Measurements from ENCODE around the gene ASPSCR1. TPM values are rescaled to one million over a fixed set of nuclear protein-coding genes. Genes with fewer than 3 reads are reported as not detected.

ASPSCR1 gene
- polyA plus RNA-seq, 1 experiment, result 15.4 TPM

DNA sequence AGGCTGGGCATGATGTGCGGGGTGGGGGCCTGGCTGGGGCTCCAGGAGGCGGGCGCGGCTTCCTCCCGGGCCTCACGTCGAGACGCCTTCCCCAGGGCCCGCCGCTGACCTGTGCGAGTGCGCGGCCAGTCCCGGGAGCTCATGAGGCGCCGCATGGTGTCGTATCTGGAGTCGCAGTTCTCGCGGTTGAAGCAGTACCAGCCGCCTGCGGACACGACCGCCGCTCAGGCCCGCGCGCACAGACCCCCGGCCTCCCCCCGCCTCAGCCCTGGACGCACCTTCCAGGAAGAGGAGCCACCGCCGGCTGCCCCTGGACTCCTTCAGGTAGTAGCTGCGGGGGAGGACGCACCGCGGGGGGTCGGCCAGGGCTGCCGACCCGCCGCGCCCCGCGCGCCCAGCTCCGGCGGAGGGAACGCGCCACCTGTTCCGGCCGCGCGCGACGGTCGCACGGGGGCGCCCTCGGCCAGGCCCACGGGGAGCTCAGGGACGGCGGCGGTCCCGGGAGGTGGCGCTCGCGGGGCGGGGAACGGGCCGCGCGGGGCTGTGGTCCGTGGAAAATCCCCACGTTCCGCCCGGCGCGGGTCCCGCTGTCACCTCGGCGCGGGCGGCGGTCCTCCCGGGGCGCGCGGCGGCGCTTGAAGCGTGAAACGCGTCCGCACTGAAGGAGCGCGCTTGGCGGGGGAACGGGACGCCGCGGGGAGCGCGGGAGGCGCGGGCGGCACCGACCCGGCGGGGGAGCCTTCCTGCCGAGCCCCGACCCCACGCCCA is 17.9 kb upstream of the ASPSCR1 start:
- peak overlapping the region; percentile 23; the same call in 1 of the 2 replicates for H3K4me3 ChIP-seq (ENCODE audit: low read depth, low read length)
- TF ChIP-seq, protein P1, sequence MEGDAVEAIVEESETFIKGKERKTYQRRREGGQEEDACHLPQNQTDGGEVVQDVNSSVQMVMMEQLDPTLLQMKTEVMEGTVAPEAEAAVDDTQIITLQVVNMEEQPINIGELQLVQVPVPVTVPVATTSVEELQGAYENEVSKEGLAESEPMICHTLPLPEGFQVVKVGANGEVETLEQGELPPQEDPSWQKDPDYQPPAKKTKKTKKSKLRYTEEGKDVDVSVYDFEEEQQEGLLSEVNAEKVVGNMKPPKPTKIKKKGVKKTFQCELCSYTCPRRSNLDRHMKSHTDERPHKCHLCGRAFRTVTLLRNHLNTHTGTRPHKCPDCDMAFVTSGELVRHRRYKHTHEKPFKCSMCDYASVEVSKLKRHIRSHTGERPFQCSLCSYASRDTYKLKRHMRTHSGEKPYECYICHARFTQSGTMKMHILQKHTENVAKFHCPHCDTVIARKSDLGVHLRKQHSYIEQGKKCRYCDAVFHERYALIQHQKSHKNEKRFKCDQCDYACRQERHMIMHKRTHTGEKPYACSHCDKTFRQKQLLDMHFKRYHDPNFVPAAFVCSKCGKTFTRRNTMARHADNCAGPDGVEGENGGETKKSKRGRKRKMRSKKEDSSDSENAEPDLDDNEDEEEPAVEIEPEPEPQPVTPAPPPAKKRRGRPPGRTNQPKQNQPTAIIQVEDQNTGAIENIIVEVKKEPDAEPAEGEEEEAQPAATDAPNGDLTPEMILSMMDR (IDR thresholded peaks at IDR 0.05; ENCODE audit: insufficient read depth, low read depth, low read length), result peak; percentile 27; the same call in 1 of the 2 replicates
- H3K36me3 ChIP-seq (ENCODE audit: control insufficient read depth, insufficient read depth, low read length), result no peaks in the 10 kb centered on the region
- ChIA-PET CTCF (interaction anchor here (0.5 to 3.0 kb wide), 37 partner anchors 9 to 197 kb away, joined by 3 to 218 read pairs (median 7); partner anchors contain the start of genes CENPX, DCXR, LRRC45 and MAFG), POLR2A (no interaction called here)
- no peak for DNase-seq (ENCODE audit: low read depth)
- peaks cover 22% of the 10 kb centered on the region for H3K27me3 ChIP-seq (ENCODE audit: control insufficient read depth, insufficient read depth, low read length)

DNA sequence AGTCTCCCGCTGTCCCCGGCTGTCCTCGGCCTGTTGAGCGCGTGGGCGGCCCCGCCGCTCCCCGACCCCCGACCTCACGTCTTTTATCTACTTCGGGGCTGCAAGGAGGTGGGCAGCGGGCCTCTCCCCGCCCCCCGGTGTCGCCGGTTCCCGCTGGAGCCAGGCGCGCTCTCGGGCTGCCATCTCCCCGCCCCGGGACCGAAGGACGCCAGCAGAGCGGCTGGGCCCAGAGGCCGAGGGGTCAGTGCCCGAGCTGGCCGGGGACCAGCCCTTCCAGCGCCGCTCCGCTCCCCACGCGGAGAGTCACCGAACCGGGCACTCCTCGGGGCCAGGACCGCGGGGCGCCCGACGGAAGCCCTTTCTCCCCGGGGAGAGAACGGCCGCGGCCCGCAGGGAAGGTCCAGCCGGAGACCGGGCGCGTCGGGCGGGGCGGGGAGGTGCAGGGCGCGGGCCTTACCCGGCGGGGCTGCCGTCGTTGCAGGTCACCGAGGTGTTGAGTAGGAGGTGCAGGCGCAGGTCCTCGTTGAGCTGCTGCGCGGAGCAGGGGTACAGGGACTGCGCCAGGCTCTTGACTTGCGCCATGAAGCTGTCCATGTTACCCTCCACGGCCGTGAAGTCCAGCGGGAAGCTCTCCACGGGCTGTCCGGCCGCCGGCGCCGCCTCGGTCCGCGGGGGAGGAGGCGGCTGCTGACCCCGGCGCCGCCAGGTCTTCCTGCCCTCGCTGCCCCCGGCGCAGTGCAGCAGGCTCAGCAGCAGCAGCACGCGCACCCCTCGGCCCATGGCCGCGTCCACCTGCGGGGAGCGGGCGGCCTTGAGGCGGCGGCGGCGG is 17.1 kb upstream of the ASPSCR1 start:
- TF ChIP-seq, protein P1 (IDR thresholded peaks at IDR 0.05; ENCODE audit: insufficient read depth, low read depth, low read length), result no peak
- ChIA-PET POLR2A (no interaction called here), CTCF (interaction anchor here (0.5 to 3.0 kb wide), 32 partner anchors 8 to 196 kb away, joined by 3 to 218 read pairs (median 8); partner anchors contain the start of genes CENPX, DCXR, FASN and LRRC45)
- no peak for DNase-seq (ENCODE audit: low read depth)
- Histone ChIP-seq H3K36me3 (ENCODE audit: control insufficient read depth, insufficient read depth, low read length) (no peaks in the 10 kb centered on the region), H3K27me3 (ENCODE audit: control insufficient read depth, insufficient read depth, low read length) (peaks cover 22% of the 10 kb centered on the region), H3K4me3 (ENCODE audit: low read depth, low read length) (peak overlapping the region; percentile 23; the same call in 1 of the 2 replicates)

DNA sequence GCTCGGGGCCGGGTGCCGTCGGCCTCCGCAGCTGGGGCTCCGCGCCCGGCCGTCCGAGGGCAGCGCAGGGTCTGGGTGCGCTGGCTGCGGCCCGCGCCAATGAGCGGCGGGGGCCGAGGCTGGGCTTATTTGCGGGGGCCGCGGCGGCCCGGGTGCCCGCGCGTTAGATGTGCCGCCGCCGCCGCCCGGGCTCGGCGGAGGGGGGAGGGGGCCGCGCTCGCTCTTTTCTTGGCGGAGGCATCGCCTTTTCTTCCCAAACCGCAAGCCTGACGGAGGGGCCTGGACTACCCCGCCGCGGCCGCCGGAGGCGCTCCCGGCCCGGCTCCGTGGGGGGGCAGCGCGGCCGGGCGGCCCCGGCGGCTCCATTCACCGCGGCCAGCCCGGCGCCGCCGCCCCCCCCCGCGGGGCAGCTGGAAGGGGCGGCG is 16.3 kb upstream of the ASPSCR1 start, which contains the start of gene NOTUM:
Gene NOTUM, minus strand, starts transcription at position 101 of the 425 bp plus-strand sequence. CDS start 278 bp downstream, outside the sequence.
- Histone ChIP-seq H3K27me3 (ENCODE audit: control insufficient read depth, insufficient read depth, low read length) (peaks cover 22% of the 10 kb centered on the region), H3K36me3 (ENCODE audit: control insufficient read depth, insufficient read depth, low read length) (no peaks in the 10 kb centered on the region), H3K4me3 (ENCODE audit: low read depth, low read length) (no peak within 1 kb of the TSS; the same call in 1 of the 2 replicates)
- no peak for DNase-seq (ENCODE audit: low read depth)
- TF ChIP-seq, protein P1 (IDR thresholded peaks at IDR 0.05; ENCODE audit: insufficient read depth, low read depth, low read length), result peak; percentile 19; the same call in 1 of the 2 replicates
- POLR2A ChIA-PET, result no interaction called here
- CTCF ChIA-PET, result interaction anchor here (0.6 to 3.0 kb wide), 14 partner anchors 7 to 137 kb away, joined by 3 to 218 read pairs (median 14); partner anchors contain the start of genes CENPX, DCXR, FASN and LRRC45

DNA sequence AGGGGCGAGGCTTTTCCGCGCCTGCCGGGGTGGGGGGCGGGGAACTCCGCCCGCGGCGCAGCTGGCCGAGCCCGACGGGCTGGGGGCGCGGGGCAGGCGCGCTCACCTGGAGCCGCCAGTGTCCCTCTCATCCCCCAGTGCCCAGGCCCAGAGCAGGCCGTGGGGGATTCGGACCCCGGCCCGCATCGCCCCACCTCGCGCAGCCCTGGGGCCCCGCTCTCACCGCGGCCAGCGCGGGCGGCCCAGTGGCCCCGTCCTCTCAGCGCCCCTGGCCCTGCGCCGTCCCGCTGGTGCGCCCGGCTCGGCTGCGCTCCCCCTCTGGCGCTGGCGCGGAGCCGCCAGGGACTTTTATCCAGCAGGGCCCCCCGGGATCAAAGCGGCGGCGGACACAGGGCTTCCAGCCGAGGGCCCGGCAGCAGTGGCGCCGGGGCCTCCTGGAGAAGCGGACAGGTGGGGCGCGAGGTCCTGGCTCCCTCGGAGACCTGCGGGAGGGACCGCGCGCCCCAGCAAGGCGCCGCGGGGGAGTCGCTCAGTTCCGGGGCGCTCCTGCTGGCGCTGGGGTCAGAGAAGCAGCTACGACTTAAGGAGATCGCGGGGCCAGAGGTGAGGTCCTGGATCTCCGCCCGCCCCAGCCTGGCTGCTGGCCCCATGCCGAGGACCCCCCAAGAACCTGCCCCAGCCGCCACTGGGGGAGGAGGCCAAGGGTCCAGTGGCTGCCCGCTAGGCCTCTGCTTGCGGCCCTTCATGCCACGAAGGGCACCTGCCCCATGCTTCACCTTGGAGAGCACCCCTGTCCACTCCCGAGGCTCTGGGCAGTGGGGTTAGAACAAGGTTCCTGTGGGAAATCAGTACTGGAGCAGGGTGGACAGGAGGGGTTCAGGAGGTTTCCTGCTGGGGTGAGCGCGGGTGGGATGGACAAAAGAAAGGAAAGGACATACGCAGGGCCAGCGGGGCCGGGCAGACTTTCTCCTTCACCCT is 15.6 kb upstream of the ASPSCR1 start:
- ChIA-PET CTCF (interaction anchor here (0.6 to 3.0 kb wide), 9 partner anchors 23 to 137 kb away, joined by 3 to 218 read pairs (median 15); partner anchors contain the start of genes CENPX, DCXR, FASN and LRRC45), POLR2A (no interaction called here)
- DNase-seq (ENCODE audit: low read depth), result no peak
- TF ChIP-seq, protein P1 (IDR thresholded peaks at IDR 0.05; ENCODE audit: insufficient read depth, low read depth, low read length), result no peak
- Histone ChIP-seq H3K27me3 (ENCODE audit: control insufficient read depth, insufficient read depth, low read length) (peaks cover 22% of the 10 kb centered on the region), H3K36me3 (ENCODE audit: control insufficient read depth, insufficient read depth, low read length) (no peaks in the 10 kb centered on the region), H3K4me3 (ENCODE audit: low read depth, low read length) (no peak overlapping the region)
